Measurements from ENCODE around the gene KSR1. TPM values are rescaled to one million over a fixed set of nuclear protein-coding genes. Genes with fewer than 3 reads are reported as not detected.

KSR1 gene
- total RNA-seq, 4 donors from 2014 or later: 26.0 to 37.5 (median 35.0) TPM

DNA sequence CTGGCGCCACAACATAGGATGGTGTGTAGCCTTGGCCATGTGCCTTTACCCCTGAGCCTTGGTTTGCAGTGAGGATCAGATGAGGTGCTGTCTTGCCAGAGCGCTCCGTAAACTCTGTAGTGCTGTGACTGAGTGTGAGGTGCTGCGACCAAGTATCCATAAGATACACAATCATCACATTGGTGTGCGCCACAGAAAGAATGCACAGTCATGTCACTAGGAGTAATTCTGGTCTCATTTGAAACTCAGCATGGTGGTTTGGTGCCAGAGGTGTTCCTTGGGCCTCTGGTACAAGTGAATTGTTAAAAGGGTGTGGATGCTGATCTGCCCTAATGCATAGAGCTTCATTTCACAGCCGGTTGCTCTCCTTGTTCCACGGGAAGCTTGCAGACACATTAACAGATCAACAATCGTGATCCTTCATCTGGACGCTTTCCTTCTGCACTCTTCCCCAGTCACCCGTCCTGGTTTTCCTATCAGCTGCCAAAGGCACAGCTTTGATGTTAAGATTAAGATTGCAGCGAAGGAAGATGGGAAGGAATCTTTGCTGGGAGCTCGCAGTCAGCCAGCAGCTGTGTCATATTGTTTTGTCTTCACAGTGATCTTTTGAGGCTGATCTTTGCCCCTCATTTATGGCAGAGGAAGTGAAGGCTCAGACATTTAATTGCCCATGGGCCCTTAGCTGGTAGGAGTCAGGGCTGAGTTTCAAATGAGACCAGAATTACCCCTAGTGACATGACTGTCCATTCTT, 79.1 kb downstream of the KSR1 start:
- intact Hi-C loops (cut with DNase I; ENCODE audit: low total_unique reads): loop anchor here (10.0 kb wide), 1 partner anchor 59 kb away; no protein-coding TSS in a partner anchor
- no peak for DNase-seq (ENCODE audit: low spot score in 2 of 2)
- 75 to 78% methylated on average over 12 of the region's 12 CpGs for WGBS, 2 donors
- TF ChIP-seq, protein P1, sequence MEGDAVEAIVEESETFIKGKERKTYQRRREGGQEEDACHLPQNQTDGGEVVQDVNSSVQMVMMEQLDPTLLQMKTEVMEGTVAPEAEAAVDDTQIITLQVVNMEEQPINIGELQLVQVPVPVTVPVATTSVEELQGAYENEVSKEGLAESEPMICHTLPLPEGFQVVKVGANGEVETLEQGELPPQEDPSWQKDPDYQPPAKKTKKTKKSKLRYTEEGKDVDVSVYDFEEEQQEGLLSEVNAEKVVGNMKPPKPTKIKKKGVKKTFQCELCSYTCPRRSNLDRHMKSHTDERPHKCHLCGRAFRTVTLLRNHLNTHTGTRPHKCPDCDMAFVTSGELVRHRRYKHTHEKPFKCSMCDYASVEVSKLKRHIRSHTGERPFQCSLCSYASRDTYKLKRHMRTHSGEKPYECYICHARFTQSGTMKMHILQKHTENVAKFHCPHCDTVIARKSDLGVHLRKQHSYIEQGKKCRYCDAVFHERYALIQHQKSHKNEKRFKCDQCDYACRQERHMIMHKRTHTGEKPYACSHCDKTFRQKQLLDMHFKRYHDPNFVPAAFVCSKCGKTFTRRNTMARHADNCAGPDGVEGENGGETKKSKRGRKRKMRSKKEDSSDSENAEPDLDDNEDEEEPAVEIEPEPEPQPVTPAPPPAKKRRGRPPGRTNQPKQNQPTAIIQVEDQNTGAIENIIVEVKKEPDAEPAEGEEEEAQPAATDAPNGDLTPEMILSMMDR (IDR thresholded peaks at IDR 0.05): no peak
- TF ChIP-seq POLR2A (IDR thresholded peaks at IDR 0.05): no peak
- H3K4me3 ChIP-seq (ENCODE audit: low read depth, poor library complexity, severe bottlenecking): no peak overlapping the region

DNA sequence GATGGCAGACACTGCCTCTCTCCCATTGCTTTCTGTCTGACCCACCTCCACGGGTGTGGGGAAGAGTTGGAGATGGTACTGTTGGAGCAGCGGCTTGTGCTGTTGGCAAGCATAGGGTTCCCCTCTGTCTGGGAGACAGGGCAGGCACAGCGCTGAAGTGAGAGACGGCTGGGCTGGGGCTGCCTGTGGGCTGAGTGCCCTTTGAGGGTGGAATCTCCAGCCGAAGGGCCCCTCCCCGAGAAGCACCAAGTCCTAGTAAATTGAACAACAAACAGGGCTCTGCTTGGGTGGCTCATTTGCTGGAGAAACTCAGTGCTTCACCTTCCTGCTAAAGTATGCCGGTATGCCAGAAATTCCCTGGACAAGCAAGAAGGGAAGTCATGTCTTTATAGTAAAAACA, 79.7 kb downstream of the KSR1 start:
- no peak overlapping the region for H3K4me3 ChIP-seq (ENCODE audit: low read depth, poor library complexity, severe bottlenecking)
- DNase-seq (ENCODE audit: low spot score in 2 of 2): no peak
- 42 to 66% methylated on average over 7 of the region's 7 CpGs for WGBS, 2 donors
- TF ChIP-seq, protein P1 (IDR thresholded peaks at IDR 0.05): no peak
- no peak for TF ChIP-seq POLR2A (IDR thresholded peaks at IDR 0.05)
- intact Hi-C loops (cut with DNase I; ENCODE audit: low total_unique reads): loop anchor here (10.0 kb wide), 1 partner anchor 59 kb away; no protein-coding TSS in a partner anchor

DNA sequence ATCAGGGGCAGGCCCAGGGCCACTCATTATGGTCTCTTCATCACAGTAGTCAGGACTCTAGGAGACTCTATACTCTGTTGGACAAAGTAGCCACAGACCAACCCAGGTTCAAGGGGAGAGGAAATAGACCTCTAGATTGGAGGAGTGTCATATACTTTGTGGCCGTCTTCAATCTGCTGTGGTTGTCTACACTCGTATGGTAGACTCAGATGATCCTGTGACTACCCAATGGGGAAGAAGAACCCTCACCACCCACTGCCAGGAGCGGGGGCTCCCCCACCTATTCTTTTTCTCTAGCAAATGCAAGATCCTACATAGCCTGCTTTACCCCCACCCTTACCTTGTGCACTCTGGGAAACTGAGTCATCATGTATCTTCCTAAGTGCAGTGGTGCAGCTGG, 80.5 kb downstream of the KSR1 start:
- TF ChIP-seq, protein P1 (IDR thresholded peaks at IDR 0.05): no peak
- TF ChIP-seq POLR2A (IDR thresholded peaks at IDR 0.05): no peak
- intact Hi-C loops (cut with DNase I; ENCODE audit: low total_unique reads): loop anchor here (10.0 kb wide), 1 partner anchor 58 kb away; no protein-coding TSS in a partner anchor
- H3K4me3 ChIP-seq (ENCODE audit: low read depth, poor library complexity, severe bottlenecking): no peak overlapping the region
- no peak for DNase-seq (ENCODE audit: low spot score in 2 of 2)
- WGBS, 2 donors: 93 to 98% methylated on average over 3 of the region's 3 CpGs

DNA sequence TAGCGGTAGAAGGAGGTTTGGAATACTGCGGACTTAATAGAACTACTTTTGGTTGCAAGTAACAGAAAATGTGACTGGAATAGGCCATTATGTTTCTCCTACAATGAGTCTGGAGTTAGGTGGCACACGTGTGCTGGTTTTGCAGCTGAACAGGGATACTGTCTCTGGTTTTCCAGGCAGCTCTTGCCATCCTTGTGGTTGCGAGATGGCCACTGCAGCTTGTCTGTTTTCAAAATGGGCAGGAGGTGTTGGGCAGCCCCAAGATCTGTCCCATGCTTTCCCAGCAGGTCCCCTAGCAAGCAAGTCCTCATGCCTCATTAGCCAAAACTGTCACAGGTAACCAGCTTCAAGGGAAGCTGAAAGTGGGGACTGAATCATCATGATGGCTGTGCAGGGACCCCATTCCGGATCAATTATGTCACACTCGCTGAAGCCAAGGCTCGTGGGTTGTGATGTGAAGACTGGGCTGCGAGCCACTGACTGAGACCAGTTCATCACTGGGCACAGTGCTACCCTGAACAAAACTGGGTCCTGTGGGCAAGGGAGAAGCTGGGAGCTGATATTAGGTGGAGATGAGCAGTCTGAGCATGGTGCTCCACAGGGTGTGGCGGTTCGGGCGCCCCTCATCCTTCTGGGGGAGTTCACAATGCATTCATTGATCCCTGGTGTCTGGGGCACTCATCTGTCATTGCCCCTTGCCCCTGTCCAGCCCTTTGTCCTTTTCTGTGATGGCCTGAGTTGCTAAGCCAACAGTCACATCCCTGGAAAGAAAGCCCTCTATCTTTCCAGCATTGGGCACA, 82.1 kb downstream of the KSR1 start:
- 80 to 85% methylated on average over 11 of the region's 11 CpGs for WGBS, 2 donors
- TF ChIP-seq, protein P1 (IDR thresholded peaks at IDR 0.05): no peak
- no peak for TF ChIP-seq POLR2A (IDR thresholded peaks at IDR 0.05)
- intact Hi-C loops (cut with DNase I; ENCODE audit: low total_unique reads): loop anchor here (10.0 kb wide), 1 partner anchor 56 kb away; no protein-coding TSS in a partner anchor
- H3K4me3 ChIP-seq (ENCODE audit: low read depth, poor library complexity, severe bottlenecking): no peak overlapping the region
- DNase-seq (ENCODE audit: low spot score in 2 of 2): no peak

DNA sequence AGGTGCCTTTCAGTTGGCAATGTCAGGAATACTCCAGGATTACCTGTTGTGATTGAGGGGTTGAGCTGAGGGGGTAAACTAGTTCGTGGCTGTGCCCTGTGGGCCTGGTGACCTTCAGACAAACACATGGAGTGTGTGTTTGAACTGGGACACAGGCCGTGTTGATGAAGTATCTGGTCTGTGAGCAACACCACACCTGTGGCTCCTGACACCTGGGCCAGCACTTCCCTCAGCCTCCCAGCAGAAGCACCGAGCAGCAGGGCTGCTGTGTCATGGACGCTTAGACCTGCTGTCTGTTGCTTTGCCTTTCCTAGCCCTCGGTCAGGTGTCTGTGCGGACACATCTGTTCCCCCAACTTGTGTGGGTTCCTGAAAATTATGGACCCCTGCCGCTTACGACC, 82.9 kb downstream of the KSR1 start:
- no peak overlapping the region for H3K4me3 ChIP-seq (ENCODE audit: low read depth, poor library complexity, severe bottlenecking)
- TF ChIP-seq, protein P1 (IDR thresholded peaks at IDR 0.05): no peak
- TF ChIP-seq POLR2A (IDR thresholded peaks at IDR 0.05): no peak
- no peak for DNase-seq (ENCODE audit: low spot score in 2 of 2)
- WGBS, 2 donors: 93 to 96% methylated on average over 8 of the region's 8 CpGs
- intact Hi-C loops (cut with DNase I; ENCODE audit: low total_unique reads): loop anchor here (10.0 kb wide), 1 partner anchor 56 kb away; no protein-coding TSS in a partner anchor
